ENCODE measurements around the gene HPCAL1.

HPCAL1 gene

DNA sequence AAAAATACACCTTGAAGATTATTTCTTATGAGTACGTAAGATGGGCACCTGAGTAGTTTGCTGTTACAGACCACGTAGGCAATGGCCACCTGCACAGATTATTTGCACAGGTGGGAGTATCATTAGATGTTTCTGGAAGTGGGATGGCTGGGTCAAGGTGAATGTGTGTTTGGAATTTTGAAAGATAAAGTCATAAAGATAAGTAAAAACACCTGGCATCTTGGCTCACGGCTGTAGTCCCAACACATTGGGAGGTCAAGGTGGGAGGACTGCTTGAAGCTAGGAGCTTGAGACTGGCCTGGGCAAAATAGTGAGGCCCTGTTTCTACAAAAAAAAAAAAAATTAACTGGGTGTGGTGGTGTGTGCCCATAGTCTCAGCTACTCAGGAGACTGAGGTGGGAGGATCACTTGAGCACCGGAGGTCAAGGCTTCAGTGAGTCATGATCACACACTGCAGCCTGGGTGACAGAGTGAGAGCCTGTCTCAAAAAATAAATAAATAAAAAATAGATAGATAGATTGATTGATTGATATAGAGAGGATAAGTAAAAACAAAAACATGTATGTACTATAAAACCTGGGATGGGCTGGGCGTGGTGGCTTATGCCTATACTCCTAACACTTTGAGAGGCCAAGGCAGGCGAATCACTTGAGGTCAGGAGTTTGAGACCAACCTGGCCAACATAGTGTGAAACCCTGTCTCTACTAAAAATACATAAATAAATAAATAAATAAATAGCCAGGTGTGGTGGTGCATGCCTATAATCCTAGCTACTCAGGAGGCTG, 115.0 kb downstream of the HPCAL1 start:
- Histone ChIP-seq H3K4me1 (ENCODE audit: control insufficient read depth, low read depth, low read length) (no peaks in the 10 kb centered on the region), H3K36me3 (ENCODE audit: control insufficient read depth, low read depth, low read length) (no peaks in the 10 kb centered on the region), H3K27ac (ENCODE audit: low read length) (no peak overlapping the region), H3K4me3 (ENCODE audit: low read length) (no peak overlapping the region), H3K27me3 (ENCODE audit: control insufficient read depth, insufficient read depth, low read length) (no peaks in the 10 kb centered on the region), H3K9me3 (ENCODE audit: control insufficient read depth, low read depth, low read length) (no peaks in the 10 kb centered on the region), H3K9ac (ENCODE audit: low read length) (no peak overlapping the region)

DNA sequence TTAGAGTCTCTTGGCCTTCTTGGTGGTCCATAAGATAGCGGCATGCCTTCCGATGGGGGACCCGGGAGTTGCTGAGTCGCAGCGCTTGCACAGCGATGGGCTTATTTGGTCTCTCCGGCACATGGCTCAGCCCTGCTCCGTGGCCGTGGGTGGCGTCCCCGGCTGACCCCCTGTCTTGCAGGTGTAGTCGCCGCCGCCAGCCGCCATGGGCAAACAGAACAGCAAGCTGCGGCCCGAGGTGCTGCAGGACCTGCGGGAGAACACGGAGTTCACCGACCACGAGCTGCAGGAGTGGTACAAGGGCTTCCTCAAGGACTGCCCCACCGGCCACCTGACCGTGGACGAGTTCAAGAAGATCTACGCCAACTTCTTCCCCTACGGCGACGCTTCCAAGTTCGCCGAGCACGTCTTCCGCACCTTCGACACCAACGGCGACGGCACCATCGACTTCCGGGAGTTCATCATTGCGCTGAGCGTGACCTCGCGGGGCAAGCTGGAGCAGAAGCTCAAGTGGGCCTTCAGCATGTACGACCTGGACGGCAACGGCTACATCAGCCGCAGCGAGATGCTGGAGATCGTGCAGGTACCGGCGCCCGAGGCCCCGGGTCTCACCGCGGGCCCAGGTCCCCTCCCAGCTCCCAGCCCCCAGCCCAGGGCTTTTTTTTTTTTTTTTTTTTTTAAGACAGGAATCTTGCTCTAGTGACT, 117.0 kb downstream of the HPCAL1 start:
- Histone ChIP-seq H3K36me3 (ENCODE audit: control insufficient read depth, low read depth, low read length) (no peaks in the 10 kb centered on the region), H3K9me3 (ENCODE audit: control insufficient read depth, low read depth, low read length) (no peaks in the 10 kb centered on the region), H3K27ac (ENCODE audit: low read length) (no peak overlapping the region), H3K4me1 (ENCODE audit: control insufficient read depth, low read depth, low read length) (no peaks in the 10 kb centered on the region), H3K9ac (ENCODE audit: low read length) (no peak overlapping the region), H3K27me3 (ENCODE audit: control insufficient read depth, insufficient read depth, low read length) (no peaks in the 10 kb centered on the region), H3K4me3 (ENCODE audit: low read length) (no peak overlapping the region)

DNA sequence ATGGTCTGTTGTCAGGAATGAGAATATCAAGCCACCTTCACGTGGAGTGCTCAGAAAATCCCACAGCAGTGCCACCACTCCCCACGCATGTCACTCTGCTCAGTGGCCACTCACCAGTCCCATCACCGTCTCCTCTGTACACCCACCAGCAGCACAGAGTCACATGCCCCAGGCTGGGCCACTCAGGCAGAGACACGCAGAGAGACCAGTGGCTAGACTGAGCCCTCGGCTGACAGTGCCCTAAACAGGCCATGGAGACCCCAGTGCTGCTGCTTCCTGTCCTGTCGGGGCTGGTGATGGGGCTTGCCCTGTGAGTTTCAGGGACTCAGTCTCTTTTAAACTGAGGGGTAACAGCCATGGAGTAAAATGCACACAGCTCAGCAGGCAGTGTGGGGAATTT, 119.5 kb downstream of the HPCAL1 start:
- Histone ChIP-seq H3K4me3 (ENCODE audit: low read length) (no peak overlapping the region), H3K9me3 (ENCODE audit: control insufficient read depth, low read depth, low read length) (no peaks in the 10 kb centered on the region), H3K27me3 (ENCODE audit: control insufficient read depth, insufficient read depth, low read length) (no peaks in the 10 kb centered on the region), H3K9ac (ENCODE audit: low read length) (no peak overlapping the region), H3K36me3 (ENCODE audit: control insufficient read depth, low read depth, low read length) (no peaks in the 10 kb centered on the region), H3K27ac (ENCODE audit: low read length) (no peak overlapping the region), H3K4me1 (ENCODE audit: control insufficient read depth, low read depth, low read length) (no peaks in the 10 kb centered on the region)

DNA sequence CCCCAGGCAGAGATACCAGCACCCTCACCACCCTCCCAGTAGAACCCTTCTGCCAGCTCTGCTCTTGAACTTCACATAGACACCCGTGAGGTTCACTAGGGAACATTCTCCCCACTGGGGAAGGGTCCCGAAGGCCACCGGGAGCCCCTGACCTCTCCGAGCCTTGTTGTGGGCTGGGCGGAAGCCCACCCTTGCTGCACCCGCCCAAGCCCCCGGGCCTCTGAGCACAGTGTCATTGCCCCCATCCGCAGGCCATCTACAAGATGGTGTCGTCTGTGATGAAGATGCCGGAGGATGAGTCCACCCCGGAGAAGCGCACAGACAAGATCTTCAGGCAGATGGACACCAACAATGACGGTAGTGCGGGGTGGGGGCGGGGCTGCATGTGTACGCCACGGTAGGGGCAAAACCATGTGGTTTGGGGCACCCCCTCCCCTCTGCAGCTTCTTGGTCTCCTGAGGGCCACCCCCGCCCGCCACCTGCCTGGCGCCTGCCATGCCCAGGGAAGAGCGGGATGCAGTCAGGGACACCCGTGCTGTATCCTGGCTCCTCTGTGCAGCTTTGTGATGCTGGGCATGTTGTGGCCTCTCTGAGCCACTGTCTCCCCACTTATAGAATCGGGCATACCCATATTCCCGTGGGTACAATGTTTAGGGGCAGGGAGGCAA, 120.2 kb downstream of the HPCAL1 start:
- Histone ChIP-seq H3K4me1 (ENCODE audit: control insufficient read depth, low read depth, low read length) (no peaks in the 10 kb centered on the region), H3K9me3 (ENCODE audit: control insufficient read depth, low read depth, low read length) (no peaks in the 10 kb centered on the region), H3K4me3 (ENCODE audit: low read length) (no peak overlapping the region), H3K27me3 (ENCODE audit: control insufficient read depth, insufficient read depth, low read length) (no peaks in the 10 kb centered on the region), H3K27ac (ENCODE audit: low read length) (no peak overlapping the region), H3K36me3 (ENCODE audit: control insufficient read depth, low read depth, low read length) (no peaks in the 10 kb centered on the region), H3K9ac (ENCODE audit: low read length) (no peak overlapping the region)

DNA sequence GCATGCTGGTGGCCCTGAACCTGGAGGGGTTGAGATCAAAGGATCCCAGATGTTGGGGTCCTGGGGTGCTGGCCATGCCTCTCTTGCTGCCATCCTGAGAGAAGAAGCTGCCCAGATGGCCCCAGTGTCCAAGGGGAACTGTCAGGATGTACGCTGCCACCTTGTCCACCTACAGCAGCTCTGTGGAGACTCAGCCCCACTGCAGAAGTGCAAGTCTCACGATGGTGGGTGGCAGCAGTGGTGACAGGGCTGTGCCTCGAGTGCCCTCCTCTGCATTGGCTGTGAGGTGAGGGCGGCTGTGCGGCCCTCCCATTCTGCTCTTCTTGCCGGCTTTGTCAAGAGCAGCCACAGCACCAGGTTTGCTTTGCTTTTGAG, 120.7 kb downstream of the HPCAL1 start:
- Histone ChIP-seq H3K4me1 (ENCODE audit: control insufficient read depth, low read depth, low read length) (no peaks in the 10 kb centered on the region), H3K27me3 (ENCODE audit: control insufficient read depth, insufficient read depth, low read length) (no peaks in the 10 kb centered on the region), H3K4me3 (ENCODE audit: low read length) (no peak overlapping the region), H3K36me3 (ENCODE audit: control insufficient read depth, low read depth, low read length) (no peaks in the 10 kb centered on the region), H3K9me3 (ENCODE audit: control insufficient read depth, low read depth, low read length) (no peaks in the 10 kb centered on the region), H3K9ac (ENCODE audit: low read length) (no peak overlapping the region), H3K27ac (ENCODE audit: low read length) (no peak overlapping the region)

DNA sequence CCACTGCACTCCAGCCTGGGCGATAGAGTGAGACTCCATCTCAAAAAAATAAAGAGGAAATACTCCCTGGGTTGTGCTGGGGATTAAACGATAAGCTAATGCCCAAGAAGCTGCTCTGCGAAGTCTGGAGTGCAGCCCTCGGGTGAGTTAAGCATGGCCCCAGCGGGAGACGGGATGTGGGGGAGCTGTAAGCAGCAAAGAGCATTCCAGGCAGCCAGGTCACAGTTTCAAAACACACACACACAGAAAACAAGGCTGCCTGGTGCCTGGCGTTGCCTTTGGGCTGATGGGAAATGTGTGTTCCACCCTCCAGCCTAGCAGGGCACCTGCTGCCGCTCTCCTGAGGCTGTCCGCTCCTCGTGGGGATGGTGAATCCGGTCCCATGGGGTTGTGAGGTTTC, 121.3 kb downstream of the HPCAL1 start:
- Histone ChIP-seq H3K9me3 (ENCODE audit: control insufficient read depth, low read depth, low read length) (no peaks in the 10 kb centered on the region), H3K36me3 (ENCODE audit: control insufficient read depth, low read depth, low read length) (no peaks in the 10 kb centered on the region), H3K4me1 (ENCODE audit: control insufficient read depth, low read depth, low read length) (no peaks in the 10 kb centered on the region), H3K27ac (ENCODE audit: low read length) (no peak overlapping the region), H3K27me3 (ENCODE audit: control insufficient read depth, insufficient read depth, low read length) (no peaks in the 10 kb centered on the region), H3K9ac (ENCODE audit: low read length) (no peak overlapping the region), H3K4me3 (ENCODE audit: low read length) (no peak overlapping the region)

DNA sequence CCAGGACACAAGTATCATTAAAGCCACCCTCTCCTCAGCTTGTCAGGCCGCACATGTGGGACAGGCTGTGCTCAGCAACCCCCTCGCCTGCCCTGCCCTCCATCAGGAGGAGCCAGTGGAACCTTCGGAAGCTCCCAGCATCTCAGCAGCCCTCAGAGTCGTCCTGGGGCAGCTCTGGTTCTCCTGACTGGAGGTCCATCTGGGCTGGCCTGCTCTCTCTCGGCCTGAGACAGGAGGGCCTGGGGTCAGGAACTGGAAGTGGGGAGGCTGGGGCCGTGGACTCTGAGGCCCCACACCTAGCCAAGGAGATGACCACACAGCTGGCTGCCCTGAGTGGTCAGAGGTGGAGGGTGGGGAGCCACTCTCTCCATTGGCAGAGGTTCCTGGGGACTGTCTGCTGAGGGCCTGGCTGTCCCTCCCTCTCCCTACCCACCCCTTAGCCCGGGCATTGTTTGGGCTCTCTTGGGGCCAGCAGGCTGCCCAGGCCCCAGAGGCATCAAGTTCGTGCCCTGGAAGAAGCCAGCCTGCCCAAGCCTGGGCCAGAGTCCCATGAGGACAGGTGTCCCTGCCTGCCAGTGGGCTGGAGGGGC, 122.3 kb downstream of the HPCAL1 start:
- Histone ChIP-seq H3K27me3 (ENCODE audit: control insufficient read depth, insufficient read depth, low read length) (no peaks in the 10 kb centered on the region), H3K4me1 (ENCODE audit: control insufficient read depth, low read depth, low read length) (no peaks in the 10 kb centered on the region), H3K27ac (ENCODE audit: low read length) (no peak overlapping the region), H3K4me3 (ENCODE audit: low read length) (no peak overlapping the region), H3K9me3 (ENCODE audit: control insufficient read depth, low read depth, low read length) (no peaks in the 10 kb centered on the region), H3K36me3 (ENCODE audit: control insufficient read depth, low read depth, low read length) (no peaks in the 10 kb centered on the region), H3K9ac (ENCODE audit: low read length) (no peak overlapping the region)

DNA sequence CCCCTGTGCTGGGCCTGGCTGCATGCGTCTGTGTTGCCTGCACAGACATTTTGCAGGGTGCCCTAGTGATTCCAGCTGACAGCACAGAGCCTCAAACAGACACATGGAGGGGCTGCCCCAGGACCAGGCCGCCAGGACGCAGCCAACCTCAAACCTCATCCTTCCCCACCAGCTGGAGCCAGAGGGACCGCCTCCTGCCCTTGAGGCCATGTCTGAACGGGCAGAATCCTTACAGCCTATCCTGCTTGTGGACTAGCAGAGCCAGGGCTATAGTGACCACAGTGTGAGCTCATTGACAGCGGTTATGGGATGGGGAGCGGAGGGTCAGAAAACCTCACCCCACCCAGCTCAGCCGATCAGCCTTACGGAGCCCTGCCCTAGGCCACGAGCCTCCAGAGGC, 123.0 kb downstream of the HPCAL1 start:
- Histone ChIP-seq H3K9ac (ENCODE audit: low read length) (no peak overlapping the region), H3K27ac (ENCODE audit: low read length) (no peak overlapping the region), H3K4me3 (ENCODE audit: low read length) (no peak overlapping the region), H3K27me3 (ENCODE audit: control insufficient read depth, insufficient read depth, low read length) (no peaks in the 10 kb centered on the region), H3K4me1 (ENCODE audit: control insufficient read depth, low read depth, low read length) (no peaks in the 10 kb centered on the region), H3K9me3 (ENCODE audit: control insufficient read depth, low read depth, low read length) (no peaks in the 10 kb centered on the region), H3K36me3 (ENCODE audit: control insufficient read depth, low read depth, low read length) (no peaks in the 10 kb centered on the region)

- no peak overlapping the region for H3K27ac ChIP-seq (ENCODE audit: low read length)
- no peaks in the 10 kb centered on the region for H3K4me1 ChIP-seq (ENCODE audit: control insufficient read depth, low read depth, low read length)
- H3K9ac ChIP-seq (ENCODE audit: low read length): no peak overlapping the region
- H3K4me3 ChIP-seq (ENCODE audit: low read length): no peak overlapping the region
- H3K27me3 ChIP-seq (ENCODE audit: control insufficient read depth, insufficient read depth, low read length): peaks cover 11% of the 10 kb centered on the region
- no peaks in the 10 kb centered on the region for H3K9me3 ChIP-seq (ENCODE audit: control insufficient read depth, low read depth, low read length)
- H3K36me3 ChIP-seq (ENCODE audit: control insufficient read depth, low read depth, low read length): no peaks in the 10 kb centered on the region
Measured at GRCh38 chr2:10426726-10427617, 124.3 kb downstream of the HPCAL1 start.

DNA sequence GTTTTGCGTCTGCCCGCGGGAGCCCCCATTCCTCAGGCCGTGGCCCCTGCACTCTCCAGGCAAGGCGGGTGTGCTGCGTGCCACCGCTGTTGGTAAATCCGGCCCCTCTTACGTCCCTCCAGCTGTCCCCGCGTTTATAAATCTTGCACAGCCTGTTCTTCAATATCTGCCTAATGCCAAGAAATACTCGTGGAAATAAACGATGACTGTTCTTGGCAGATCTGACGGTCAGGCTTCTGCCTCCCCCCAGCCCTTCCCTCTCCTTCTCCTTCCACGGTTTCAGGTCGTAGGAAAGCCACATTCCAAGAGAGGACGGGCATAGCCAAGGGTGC, 124.9 kb downstream of the HPCAL1 start:
- Histone ChIP-seq H3K36me3 (ENCODE audit: control insufficient read depth, low read depth, low read length) (no peaks in the 10 kb centered on the region), H3K27ac (ENCODE audit: low read length) (no peak overlapping the region), H3K4me3 (ENCODE audit: low read length) (no peak overlapping the region)

GRCh38 chr2:10428355-10428754, 125.7 kb downstream of the HPCAL1 start:
- peaks cover 12% of the 10 kb centered on the region for H3K27me3 ChIP-seq (ENCODE audit: control insufficient read depth, insufficient read depth, low read length)
- H3K4me3 ChIP-seq (ENCODE audit: low read length): no peak overlapping the region
- no peak overlapping the region for H3K27ac ChIP-seq (ENCODE audit: low read length)
- H3K4me1 ChIP-seq (ENCODE audit: control insufficient read depth, low read depth, low read length): no peaks in the 10 kb centered on the region
- no peak overlapping the region for H3K9ac ChIP-seq (ENCODE audit: low read length)
- H3K9me3 ChIP-seq (ENCODE audit: control insufficient read depth, low read depth, low read length): no peaks in the 10 kb centered on the region
- no peaks in the 10 kb centered on the region for H3K36me3 ChIP-seq (ENCODE audit: control insufficient read depth, low read depth, low read length)

More for the DNA sequence above, 124.9 kb downstream of the HPCAL1 start:
- peaks cover 12% of the 10 kb centered on the region for H3K27me3 ChIP-seq (ENCODE audit: control insufficient read depth, insufficient read depth, low read length)
- no peak overlapping the region for H3K9ac ChIP-seq (ENCODE audit: low read length)
- H3K4me1 ChIP-seq (ENCODE audit: control insufficient read depth, low read depth, low read length): no peaks in the 10 kb centered on the region
- H3K9me3 ChIP-seq (ENCODE audit: control insufficient read depth, low read depth, low read length): no peaks in the 10 kb centered on the region
